Vagina (tissue), 2 donors: ENCODE data around the gene MRPL24. TPM values are rescaled to one million over a fixed set of nuclear protein-coding genes. Genes with fewer than 3 reads are reported as not detected.

ENCODE experiments used
- DNase-seq, 2 donors: peaks; one replicate each; pipeline ENCODE4 v3.0.0-alpha.2; 2017; ENCODE audit errors: extremely low spot score in 2 of 2
- H3K27ac ChIP-seq: fragments of 200-600 bp; sonication (generic); one replicate; pipeline ENCODE4 v1.5.1; 2019
- H3K27me3 ChIP-seq: fragments of 200-600 bp; sonication (generic); one replicate; pipeline ENCODE4 v1.5.1; 2019
- H3K36me3 ChIP-seq, 2 donors: fragments of 200-600 bp; sonication (generic); one replicate each; pipeline ENCODE4 v1.5.1; 2017 to 2019
- H3K4me1 ChIP-seq: fragments of 200-600 bp; sonication (generic); one replicate; pipeline ENCODE4 v1.5.1; 2019
- H3K4me3 ChIP-seq, 2 donors: fragments of 200-600 bp; sonication (generic); 1 replicate in 1 of 2; 2 replicates in 1 of 2; pipeline ENCODE4 v1.5.1; 2016 to 2019
- H3K9me3 ChIP-seq: fragments of 200-600 bp; sonication (generic); one replicate; pipeline ENCODE4 v1.5.1; 2019
- CTCF ChIP-seq, 3 experiments: fragments of 450-650 bp in 2 of 3; fragments of 200-600 bp in 1 of 3; sonication (generic) in 1 of 3; IDR thresholded peaks; one replicate each; pipeline ENCODE4 v1.5.1; 2017 to 2019; ENCODE audit warnings: antibody characterized with exemption in 3 of 3, mild to moderate bottlenecking in 2 of 3, moderate library complexity in 2 of 3
- POLR2A ChIP-seq, 2 donors: fragments of 450-650 bp; IDR thresholded peaks; one replicate each; pipeline ENCODE4 v1.6.1; 2017; ENCODE audit warnings: antibody characterized with exemption in 2 of 2, mild to moderate bottlenecking in 2 of 2, moderate library complexity in 2 of 2
- POLR2AphosphoS5 ChIP-seq, 2 donors: sonication (generic); formaldehyde crosslinking; IDR thresholded peaks; one replicate each; pipeline ENCODE4 v1.9.0; 2017; ENCODE audit warnings: antibody characterized with exemption in 2 of 2, mild to moderate bottlenecking in 2 of 2, low read depth in 1 of 2; ENCODE audit not compliant: insufficient read depth in 1 of 2
- intact Hi-C: fragments of 100-400 bp; cut with DNase I; formaldehyde crosslinking; loops from one replicate; pipeline ENCODE4 v1.15.1; 2023
- total RNA-seq: library from RNA; depleted of rRNA; stranded (reverse); fragments of >200 nt; gene quantifications from one replicate; pipeline ENCODE4 v1.2.3, GENCODE V29; 2016

MRPL24 gene
- total RNA-seq, 1 donor from 2014 or later = 40.0 TPM

DNA sequence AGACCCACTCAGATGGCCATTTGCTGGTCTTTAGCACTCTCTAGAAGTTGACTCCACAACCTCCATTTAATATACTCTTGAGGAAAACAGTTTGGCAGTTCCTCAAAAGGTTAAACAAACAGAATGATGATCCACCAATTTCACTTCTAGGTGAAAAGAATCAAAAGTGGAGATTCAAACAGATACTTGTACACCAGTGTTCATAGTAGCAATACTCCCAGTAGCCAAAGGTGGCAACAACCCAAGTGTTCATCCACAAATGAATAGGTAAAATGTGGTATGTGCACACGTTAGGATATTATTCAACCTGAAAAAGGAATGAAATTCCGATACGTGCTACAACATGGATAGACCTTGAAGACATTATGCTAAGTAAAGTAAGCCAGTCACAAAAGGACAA is 32.7 kb upstream of the MRPL24 start:
- no peak overlapping the region for H3K4me3 ChIP-seq
- intact Hi-C loops = no loop called here
- H3K27me3 ChIP-seq = no peaks in the 10 kb centered on the region
- H3K9me3 ChIP-seq = no peaks in the 10 kb centered on the region
- no peak for DNase-seq
- H3K4me1 ChIP-seq = peaks cover 80% of the 10 kb centered on the region
- no peak for TF ChIP-seq CTCF (IDR thresholded peaks at IDR 0.05)
- no peak for TF ChIP-seq POLR2A (IDR thresholded peaks at IDR 0.05)
- TF ChIP-seq POLR2AphosphoS5 (IDR thresholded peaks at IDR 0.05; ENCODE audit: insufficient read depth in 1 of 2, low read depth in 1 of 2) = no peak
- H3K36me3 ChIP-seq = peaks cover 0 to 9% of the 10 kb centered on the region in 2 donors
- no peak overlapping the region for H3K27ac ChIP-seq

GRCh38 chr1:156772728-156773497 is 32.0 kb upstream of the MRPL24 start:
- H3K27me3 ChIP-seq = no peaks in the 10 kb centered on the region
- TF ChIP-seq CTCF (IDR thresholded peaks at IDR 0.05) = no peak
- TF ChIP-seq POLR2A (IDR thresholded peaks at IDR 0.05) = no peak
- no peak for TF ChIP-seq POLR2AphosphoS5 (IDR thresholded peaks at IDR 0.05; ENCODE audit: insufficient read depth in 1 of 2, low read depth in 1 of 2)
- peaks cover 0 to 9% of the 10 kb centered on the region in 2 donors for H3K36me3 ChIP-seq
- H3K4me1 ChIP-seq = peaks cover 86% of the 10 kb centered on the region
- no peak overlapping the region for H3K27ac ChIP-seq
- H3K4me3 ChIP-seq = no peak overlapping the region
- DNase-seq = no peak
- intact Hi-C loops = no loop called here
- H3K9me3 ChIP-seq = no peaks in the 10 kb centered on the region

GRCh38 chr1:156772222-156772621 is 31.3 kb upstream of the MRPL24 start:
- H3K27ac ChIP-seq = no peak overlapping the region
- TF ChIP-seq POLR2A (IDR thresholded peaks at IDR 0.05) (no peak), POLR2AphosphoS5 (IDR thresholded peaks at IDR 0.05; ENCODE audit: insufficient read depth in 1 of 2, low read depth in 1 of 2) (no peak), CTCF (IDR thresholded peaks at IDR 0.05) (no peak)
- H3K27me3 ChIP-seq = no peaks in the 10 kb centered on the region
- no peak overlapping the region for H3K4me3 ChIP-seq
- no peaks in the 10 kb centered on the region for H3K9me3 ChIP-seq
- peaks cover 81% of the 10 kb centered on the region for H3K4me1 ChIP-seq
- intact Hi-C loops = no loop called here
- H3K36me3 ChIP-seq = peaks cover 0 to 9% of the 10 kb centered on the region in 2 donors
- no peak for DNase-seq

GRCh38 chr1:156768610-156769295 is 27.9 kb upstream of the MRPL24 start:
- TF ChIP-seq POLR2A (IDR thresholded peaks at IDR 0.05) (no peak), POLR2AphosphoS5 (IDR thresholded peaks at IDR 0.05; ENCODE audit: insufficient read depth in 1 of 2, low read depth in 1 of 2) (no peak), CTCF (IDR thresholded peaks at IDR 0.05) (no peak)
- Histone ChIP-seq H3K4me1 (peaks cover 66% of the 10 kb centered on the region), H3K36me3 (peaks cover 0 to 9% of the 10 kb centered on the region in 2 donors), H3K27ac (peak overlapping the region; percentile 85), H3K4me3 (peak overlapping the region; percentile 85 to 89), H3K9me3 (no peaks in the 10 kb centered on the region), H3K27me3 (no peaks in the 10 kb centered on the region)
- DNase-seq = no peak
- intact Hi-C loops = no loop called here
